HepG2 (cell line): Measurements from ENCODE around the gene RUNDC1. TPM values are rescaled to one million over a fixed set of nuclear protein-coding genes. Genes with fewer than 3 reads are reported as not detected.
A peak's percentile ranks its signal among the peaks of the same experiment; 100 is the strongest.

Experiments
- ATF7 ChIP-seq, 2 experiments: fragments of 450-650 bp in 1 of 2; sonication (generic) in 1 of 2; formaldehyde crosslinking in 1 of 2; IDR thresholded peaks; 2 replicates each; pipeline versions ENCODE4 v1.4.0 to v1.6.1; 2016 to 2020; ENCODE audit warnings: antibody characterized with exemption in 1 of 2, mild to moderate bottlenecking in 1 of 2, missing genetic modification reagents in 1 of 2
- FOXC1 ChIP-seq: sonication (generic); formaldehyde crosslinking; IDR thresholded peaks from 2 replicates; pipeline ENCODE4 v1.8.0; 2022; ENCODE audit warnings: mild to moderate bottlenecking, missing genetic modification reagents, borderline replicate concordance
- JUND ChIP-seq: sonication (generic); formaldehyde crosslinking; IDR thresholded peaks from 2 replicates; pipeline ENCODE4 v1.8.0; 2022; ENCODE audit warnings: mild to moderate bottlenecking, missing genetic modification reagents
- MYNN ChIP-seq: sonication (generic); formaldehyde crosslinking; IDR thresholded peaks from 2 replicates; pipeline ENCODE4 v1.4.0; 2020; ENCODE audit warnings: mild to moderate bottlenecking, low read depth, missing genetic modification reagents
- NCOA2 ChIP-seq: sonication (generic); formaldehyde crosslinking; IDR thresholded peaks from 2 replicates; pipeline ENCODE4 v1.8.0; 2022; ENCODE audit warnings: inconsistent platforms
- RARA ChIP-seq: IDR thresholded peaks from 2 replicates; pipeline ENCODE4 v1.6.1; 2016; ENCODE audit warnings: missing genetic modification reagents, missing compliant biosample characterization
- RFXAP ChIP-seq: sonication (generic); formaldehyde crosslinking; IDR thresholded peaks from 2 replicates; pipeline ENCODE4 v1.4.0; 2020; ENCODE audit warnings: missing genetic modification reagents, borderline replicate concordance
- SPEN ChIP-seq: sonication (generic); formaldehyde crosslinking; IDR thresholded peaks from 2 replicates; pipeline ENCODE4 v1.5.1; 2020; ENCODE audit warnings: low read depth, mild to moderate bottlenecking, missing genetic modification reagents
- ZNF569 ChIP-seq: sonication (generic); formaldehyde crosslinking; IDR thresholded peaks from 2 replicates; pipeline ENCODE4 v1.5.0; 2020; ENCODE audit warnings: mild to moderate bottlenecking, missing genetic modification reagents, moderate library complexity, borderline replicate concordance
- ZNF589 ChIP-seq: sonication (generic); formaldehyde crosslinking; conservative IDR thresholded peaks from 2 replicates; pipeline ENCODE4 v1.8.0; 2022; ENCODE audit warnings: mild to moderate bottlenecking, moderate library complexity, missing genetic modification reagents
- polyA plus RNA-seq, 8 experiments: library from polyadenylated mRNA; depleted of rRNA in 3 of 8; stranded (reverse) in 7 of 8; unstranded in 1 of 8; fragments of >200 nt; fragmentation: Illumina TruSeq in 4 of 8; extraction: Trizol in 4 of 8; gene quantifications; 2 replicates each; pipeline versions ENCODE4 v1.2.1 to v1.2.3, GENCODE V29; 2011 to 2016; ENCODE audit warnings: low read depth in 4 of 8, missing spikeins in 1 of 8, mixed read lengths in 1 of 8; ENCODE audit not compliant: insufficient read depth in 1 of 8
- total RNA-seq, 5 experiments: library from RNA; depleted of rRNA; stranded (reverse); fragments of >200 nt; fragmentation: Illumina TruSeq; extraction: Trizol; gene quantifications; 2 replicates each; pipeline ENCODE4 v1.2.3, GENCODE V29; 2016; ENCODE audit warnings: low read depth in 1 of 5
- TF ChIP-seq, protein P1 (sequence below): sonication (generic); formaldehyde crosslinking; IDR thresholded peaks from 2 replicates; pipeline ENCODE4; 2020; ENCODE audit warnings: missing genetic modification reagents, mild to moderate bottlenecking, borderline replicate concordance
- TF ChIP-seq, protein P2 (sequence below): sonication (generic); formaldehyde crosslinking; IDR thresholded peaks from 2 replicates; pipeline ENCODE4 v1.4.0; 2020; ENCODE audit warnings: mild to moderate bottlenecking, missing genetic modification reagents
- TF ChIP-seq, protein P3 (sequence below): sonication (generic); formaldehyde crosslinking; IDR thresholded peaks from 2 replicates; pipeline ENCODE4 v1.5.0; 2020; ENCODE audit warnings: mild to moderate bottlenecking, missing genetic modification reagents, borderline replicate concordance
- TF ChIP-seq, protein P4 (sequence below): sonication (generic); formaldehyde crosslinking; IDR thresholded peaks from 2 replicates; pipeline ENCODE4 v1.4.0; 2020; ENCODE audit warnings: missing genetic modification reagents, mild to moderate bottlenecking, borderline replicate concordance

Gene RUNDC1
- total and polyA plus RNA-seq, 2 of the 13 experiments (the other 11 are each of a cell fraction or from before 2014, with no cell fraction given), result 10.3 to 11.4 TPM

DNA sequence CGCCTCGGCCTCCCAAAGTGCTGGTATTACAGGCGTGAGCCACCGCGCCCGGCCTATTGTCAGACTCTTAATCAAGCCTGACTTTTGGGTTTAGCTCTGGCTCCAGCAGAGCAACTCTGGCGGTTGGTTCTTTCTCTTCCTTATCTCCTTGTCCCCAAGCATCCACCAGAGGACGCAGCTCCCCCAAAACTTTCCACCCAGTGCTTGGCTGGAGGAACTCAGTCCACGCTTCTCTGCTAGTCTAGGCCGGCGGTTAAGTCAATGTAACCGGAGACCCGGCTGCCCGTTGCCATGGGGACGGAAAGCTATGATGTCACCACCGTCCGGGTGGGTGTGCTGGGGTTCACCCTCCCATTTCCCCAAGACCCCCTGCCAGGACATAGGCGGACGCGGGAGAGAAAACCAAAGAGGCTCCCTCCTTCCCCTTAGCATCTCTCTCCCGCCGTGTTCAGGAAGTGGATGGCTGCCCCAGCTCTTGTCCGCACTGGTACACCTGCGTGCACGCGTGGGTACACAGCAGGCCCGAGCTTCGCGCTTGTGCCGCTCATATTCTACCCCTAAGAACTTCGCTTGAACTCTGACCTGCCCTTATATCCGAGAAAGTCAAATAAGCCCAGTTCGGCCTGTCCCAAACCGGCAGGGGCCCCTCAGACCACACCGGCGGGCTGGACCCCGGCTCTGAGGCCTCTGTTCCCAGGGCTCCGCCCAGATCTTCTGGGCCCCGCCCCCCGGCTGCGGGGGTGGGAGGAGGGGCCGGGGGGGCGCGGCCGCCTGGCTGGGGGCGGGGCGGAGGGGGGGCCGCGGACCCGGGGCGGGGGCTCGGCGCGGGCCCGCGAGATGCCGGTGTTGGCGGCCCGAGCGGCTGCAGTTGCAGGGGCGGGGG is 44.3 kb downstream of the RUNDC1 start, which contains the start of gene RND2 (continued):
- peak; percentile 76; the same call in 1 of the 2 replicates for TF ChIP-seq FOXC1 (CRISPR knock-in tag)
- TF ChIP-seq, protein P1, sequence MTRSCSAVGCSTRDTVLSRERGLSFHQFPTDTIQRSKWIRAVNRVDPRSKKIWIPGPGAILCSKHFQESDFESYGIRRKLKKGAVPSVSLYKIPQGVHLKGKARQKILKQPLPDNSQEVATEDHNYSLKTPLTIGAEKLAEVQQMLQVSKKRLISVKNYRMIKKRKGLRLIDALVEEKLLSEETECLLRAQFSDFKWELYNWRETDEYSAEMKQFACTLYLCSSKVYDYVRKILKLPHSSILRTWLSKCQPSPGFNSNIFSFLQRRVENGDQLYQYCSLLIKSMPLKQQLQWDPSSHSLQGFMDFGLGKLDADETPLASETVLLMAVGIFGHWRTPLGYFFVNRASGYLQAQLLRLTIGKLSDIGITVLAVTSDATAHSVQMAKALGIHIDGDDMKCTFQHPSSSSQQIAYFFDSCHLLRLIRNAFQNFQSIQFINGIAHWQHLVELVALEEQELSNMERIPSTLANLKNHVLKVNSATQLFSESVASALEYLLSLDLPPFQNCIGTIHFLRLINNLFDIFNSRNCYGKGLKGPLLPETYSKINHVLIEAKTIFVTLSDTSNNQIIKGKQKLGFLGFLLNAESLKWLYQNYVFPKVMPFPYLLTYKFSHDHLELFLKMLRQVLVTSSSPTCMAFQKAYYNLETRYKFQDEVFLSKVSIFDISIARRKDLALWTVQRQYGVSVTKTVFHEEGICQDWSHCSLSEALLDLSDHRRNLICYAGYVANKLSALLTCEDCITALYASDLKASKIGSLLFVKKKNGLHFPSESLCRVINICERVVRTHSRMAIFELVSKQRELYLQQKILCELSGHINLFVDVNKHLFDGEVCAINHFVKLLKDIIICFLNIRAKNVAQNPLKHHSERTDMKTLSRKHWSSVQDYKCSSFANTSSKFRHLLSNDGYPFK (CRISPR knock-in tag), result peak; percentile 68; the same call in 1 of the 2 replicates
- peak; percentile 90 for TF ChIP-seq ATF7 (IDR thresholded peaks at IDR 0.05)
- peak; percentile 96 for TF ChIP-seq ATF7 (CRISPR knock-in tag; IDR thresholded peaks at IDR 0.05)
- TF ChIP-seq, protein P2, sequence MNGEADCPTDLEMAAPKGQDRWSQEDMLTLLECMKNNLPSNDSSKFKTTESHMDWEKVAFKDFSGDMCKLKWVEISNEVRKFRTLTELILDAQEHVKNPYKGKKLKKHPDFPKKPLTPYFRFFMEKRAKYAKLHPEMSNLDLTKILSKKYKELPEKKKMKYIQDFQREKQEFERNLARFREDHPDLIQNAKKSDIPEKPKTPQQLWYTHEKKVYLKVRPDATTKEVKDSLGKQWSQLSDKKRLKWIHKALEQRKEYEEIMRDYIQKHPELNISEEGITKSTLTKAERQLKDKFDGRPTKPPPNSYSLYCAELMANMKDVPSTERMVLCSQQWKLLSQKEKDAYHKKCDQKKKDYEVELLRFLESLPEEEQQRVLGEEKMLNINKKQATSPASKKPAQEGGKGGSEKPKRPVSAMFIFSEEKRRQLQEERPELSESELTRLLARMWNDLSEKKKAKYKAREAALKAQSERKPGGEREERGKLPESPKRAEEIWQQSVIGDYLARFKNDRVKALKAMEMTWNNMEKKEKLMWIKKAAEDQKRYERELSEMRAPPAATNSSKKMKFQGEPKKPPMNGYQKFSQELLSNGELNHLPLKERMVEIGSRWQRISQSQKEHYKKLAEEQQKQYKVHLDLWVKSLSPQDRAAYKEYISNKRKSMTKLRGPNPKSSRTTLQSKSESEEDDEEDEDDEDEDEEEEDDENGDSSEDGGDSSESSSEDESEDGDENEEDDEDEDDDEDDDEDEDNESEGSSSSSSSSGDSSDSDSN, result peak; percentile 35
- TF ChIP-seq, protein P3, sequence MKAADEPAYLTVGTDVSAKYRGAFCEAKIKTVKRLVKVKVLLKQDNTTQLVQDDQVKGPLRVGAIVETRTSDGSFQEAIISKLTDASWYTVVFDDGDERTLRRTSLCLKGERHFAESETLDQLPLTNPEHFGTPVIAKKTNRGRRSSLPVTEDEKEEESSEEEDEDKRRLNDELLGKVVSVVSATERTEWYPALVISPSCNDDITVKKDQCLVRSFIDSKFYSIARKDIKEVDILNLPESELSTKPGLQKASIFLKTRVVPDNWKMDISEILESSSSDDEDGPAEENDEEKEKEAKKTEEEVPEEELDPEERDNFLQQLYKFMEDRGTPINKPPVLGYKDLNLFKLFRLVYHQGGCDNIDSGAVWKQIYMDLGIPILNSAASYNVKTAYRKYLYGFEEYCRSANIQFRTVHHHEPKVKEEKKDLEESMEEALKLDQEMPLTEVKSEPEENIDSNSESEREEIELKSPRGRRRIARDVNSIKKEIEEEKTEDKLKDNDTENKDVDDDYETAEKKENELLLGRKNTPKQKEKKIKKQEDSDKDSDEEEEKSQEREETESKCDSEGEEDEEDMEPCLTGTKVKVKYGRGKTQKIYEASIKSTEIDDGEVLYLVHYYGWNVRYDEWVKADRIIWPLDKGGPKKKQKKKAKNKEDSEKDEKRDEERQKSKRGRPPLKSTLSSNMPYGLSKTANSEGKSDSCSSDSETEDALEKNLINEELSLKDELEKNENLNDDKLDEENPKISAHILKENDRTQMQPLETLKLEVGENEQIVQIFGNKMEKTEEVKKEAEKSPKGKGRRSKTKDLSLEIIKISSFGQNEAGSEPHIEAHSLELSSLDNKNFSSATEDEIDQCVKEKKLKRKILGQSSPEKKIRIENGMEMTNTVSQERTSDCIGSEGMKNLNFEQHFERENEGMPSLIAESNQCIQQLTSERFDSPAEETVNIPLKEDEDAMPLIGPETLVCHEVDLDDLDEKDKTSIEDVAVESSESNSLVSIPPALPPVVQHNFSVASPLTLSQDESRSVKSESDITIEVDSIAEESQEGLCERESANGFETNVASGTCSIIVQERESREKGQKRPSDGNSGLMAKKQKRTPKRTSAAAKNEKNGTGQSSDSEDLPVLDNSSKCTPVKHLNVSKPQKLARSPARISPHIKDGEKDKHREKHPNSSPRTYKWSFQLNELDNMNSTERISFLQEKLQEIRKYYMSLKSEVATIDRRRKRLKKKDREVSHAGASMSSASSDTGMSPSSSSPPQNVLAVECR, result peak; percentile 85
- peak; percentile 81; the same call in 1 of the 2 replicates for TF ChIP-seq JUND (CRISPR knock-in tag)
- TF ChIP-seq, protein P4, sequence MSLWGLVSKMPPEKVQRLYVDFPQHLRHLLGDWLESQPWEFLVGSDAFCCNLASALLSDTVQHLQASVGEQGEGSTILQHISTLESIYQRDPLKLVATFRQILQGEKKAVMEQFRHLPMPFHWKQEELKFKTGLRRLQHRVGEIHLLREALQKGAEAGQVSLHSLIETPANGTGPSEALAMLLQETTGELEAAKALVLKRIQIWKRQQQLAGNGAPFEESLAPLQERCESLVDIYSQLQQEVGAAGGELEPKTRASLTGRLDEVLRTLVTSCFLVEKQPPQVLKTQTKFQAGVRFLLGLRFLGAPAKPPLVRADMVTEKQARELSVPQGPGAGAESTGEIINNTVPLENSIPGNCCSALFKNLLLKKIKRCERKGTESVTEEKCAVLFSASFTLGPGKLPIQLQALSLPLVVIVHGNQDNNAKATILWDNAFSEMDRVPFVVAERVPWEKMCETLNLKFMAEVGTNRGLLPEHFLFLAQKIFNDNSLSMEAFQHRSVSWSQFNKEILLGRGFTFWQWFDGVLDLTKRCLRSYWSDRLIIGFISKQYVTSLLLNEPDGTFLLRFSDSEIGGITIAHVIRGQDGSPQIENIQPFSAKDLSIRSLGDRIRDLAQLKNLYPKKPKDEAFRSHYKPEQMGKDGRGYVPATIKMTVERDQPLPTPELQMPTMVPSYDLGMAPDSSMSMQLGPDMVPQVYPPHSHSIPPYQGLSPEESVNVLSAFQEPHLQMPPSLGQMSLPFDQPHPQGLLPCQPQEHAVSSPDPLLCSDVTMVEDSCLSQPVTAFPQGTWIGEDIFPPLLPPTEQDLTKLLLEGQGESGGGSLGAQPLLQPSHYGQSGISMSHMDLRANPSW (CRISPR knock-in tag), result peak; percentile 77; the same call in 1 of the 2 replicates
- 0 out of 2 replicates have a peak, but pooled peaks have one; percentile 17 for TF ChIP-seq RARA (CRISPR knock-in tag)
- 0 out of 2 replicates have a peak, but pooled peaks have one; percentile 49 for TF ChIP-seq RFXAP
- peak; percentile 57 for TF ChIP-seq NCOA2 (CRISPR knock-in tag)
- peak; percentile 56; the same call in 1 of the 2 replicates for TF ChIP-seq ZNF589 (CRISPR knock-in tag)
- no peak for TF ChIP-seq ZNF569
- TF ChIP-seq MYNN (CRISPR knock-in tag), result no peak
- TF ChIP-seq SPEN (CRISPR knock-in tag), result peak; percentile 50; the same call in 1 of the 2 replicates
